GM12872 (cell line): ENCODE results near the gene FBLN2.

Source experiments
- CTCF ChIP-seq: IDR thresholded peaks from 3 replicates; pipeline ENCODE4 v1.5.1; 2011; ENCODE audit warnings: low read depth, mild to moderate bottlenecking, low read length, moderate library complexity; ENCODE audit not compliant: insufficient read depth

Gene FBLN2

DNA sequence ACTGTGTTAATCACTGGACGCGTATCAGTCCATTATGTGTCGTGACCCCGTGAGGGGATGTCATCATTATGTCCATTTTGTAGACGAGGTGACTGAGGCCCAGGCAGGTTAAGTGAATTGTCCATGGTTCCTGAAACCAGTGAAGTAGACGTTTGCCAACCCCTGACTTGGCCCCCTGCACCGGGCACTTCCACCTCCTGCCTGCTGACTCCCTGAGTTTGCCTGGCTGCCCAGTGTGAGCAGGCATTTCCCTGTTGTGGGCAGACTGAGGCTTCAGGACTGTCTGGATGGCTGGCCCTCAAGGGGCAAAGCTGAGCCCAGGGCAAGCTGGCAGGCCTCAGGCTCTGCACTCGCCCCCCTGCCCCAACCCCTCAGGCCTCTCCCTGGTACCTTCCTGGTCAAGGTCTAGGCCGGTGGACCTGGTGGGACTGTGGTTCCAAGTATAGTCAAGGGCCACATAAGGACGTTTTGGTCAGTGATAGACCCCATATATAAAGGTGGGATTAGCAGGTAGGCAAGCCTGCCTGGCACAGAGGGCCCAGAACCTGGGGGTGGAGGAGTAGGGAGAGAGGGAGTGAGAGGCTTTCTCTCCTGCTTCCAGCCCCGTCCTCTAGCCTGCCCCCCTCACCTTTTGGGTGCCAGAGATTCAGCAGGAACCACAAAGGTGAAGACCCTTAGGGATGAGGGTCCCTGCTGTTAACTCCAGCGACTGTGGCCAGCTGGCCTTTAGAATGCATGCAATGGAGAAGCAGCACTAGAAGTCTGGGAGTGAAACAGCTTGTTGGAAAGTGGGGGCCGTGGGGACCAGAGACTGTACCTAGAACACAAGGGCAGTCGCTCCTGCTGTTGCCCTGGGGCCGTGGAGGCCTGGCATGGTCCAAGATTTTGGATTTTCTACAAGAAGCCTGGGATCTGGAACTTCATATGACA is 34.6 kb downstream of the FBLN2 start:
- TF ChIP-seq CTCF: no peak

- TF ChIP-seq CTCF: no peak
Observed at GRCh38 chr3:13584427-13584891, 35.5 kb downstream of the FBLN2 start.

DNA sequence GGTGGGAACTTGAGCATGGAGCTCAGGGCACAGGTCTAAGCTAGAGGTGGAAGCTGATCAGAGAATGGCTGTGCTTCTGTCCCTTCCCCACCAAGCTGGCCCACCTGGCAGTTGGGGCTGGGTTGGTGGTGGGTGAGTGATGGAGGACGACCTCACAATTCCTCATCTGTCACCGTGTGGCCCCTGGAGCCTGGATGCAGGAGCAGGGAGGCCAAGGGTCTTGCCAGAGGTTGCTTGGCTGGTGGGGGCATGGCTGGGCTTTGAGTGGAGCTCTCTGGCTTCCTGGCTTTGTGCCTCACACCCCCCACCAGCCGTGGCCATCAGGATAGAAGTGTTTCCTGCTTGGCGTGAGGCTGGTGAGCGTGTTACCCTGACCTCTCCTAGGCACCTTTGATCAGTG is 36.0 kb downstream of the FBLN2 start:
- no peak for TF ChIP-seq CTCF

DNA sequence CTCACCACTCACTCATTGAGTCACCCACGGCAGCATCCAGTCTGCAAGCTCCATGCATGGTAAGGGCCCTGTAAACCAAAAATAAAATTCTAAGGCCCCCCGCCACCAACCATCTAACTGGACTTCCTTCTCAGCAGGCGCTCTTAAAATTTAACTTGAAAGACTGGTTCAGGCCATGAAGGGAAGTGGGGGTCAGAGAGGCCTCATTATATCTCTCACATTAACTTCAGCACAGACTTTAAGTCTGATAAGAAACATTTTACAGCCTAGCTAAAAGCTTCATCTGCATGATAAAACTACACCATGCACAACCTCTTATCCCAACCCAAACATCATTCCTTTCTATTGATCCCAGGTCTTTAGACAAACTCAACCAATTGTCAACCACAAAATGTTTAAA is 38.5 kb downstream of the FBLN2 start:
- TF ChIP-seq CTCF: no peak

DNA sequence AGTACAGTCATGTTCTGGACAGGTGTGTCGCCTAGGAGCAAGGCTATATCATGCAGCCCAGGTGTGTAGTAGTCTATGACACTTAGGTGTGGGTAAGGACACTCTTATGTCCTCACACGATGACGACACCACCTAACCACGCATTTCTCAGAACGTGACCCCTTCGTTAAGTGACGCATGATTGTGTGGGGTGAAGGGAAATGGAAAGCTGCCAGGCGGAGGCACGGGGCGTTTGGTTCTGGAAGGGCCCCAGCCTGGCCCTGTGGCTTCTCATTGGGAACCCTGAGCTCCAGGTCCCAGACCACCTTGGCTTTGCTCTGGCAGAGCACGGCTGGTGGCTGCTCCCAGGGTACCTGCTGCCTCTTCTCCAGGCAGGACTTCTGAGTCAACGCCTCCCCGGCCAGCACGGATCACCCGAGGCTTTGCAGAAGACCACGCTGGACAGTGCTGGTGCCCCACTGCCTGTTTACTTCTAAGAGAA is 39.3 kb downstream of the FBLN2 start:
- TF ChIP-seq CTCF: no peak

- TF ChIP-seq CTCF: no peak
Observed at GRCh38 chr3:13588993-13589392, 40.1 kb downstream of the FBLN2 start.

DNA sequence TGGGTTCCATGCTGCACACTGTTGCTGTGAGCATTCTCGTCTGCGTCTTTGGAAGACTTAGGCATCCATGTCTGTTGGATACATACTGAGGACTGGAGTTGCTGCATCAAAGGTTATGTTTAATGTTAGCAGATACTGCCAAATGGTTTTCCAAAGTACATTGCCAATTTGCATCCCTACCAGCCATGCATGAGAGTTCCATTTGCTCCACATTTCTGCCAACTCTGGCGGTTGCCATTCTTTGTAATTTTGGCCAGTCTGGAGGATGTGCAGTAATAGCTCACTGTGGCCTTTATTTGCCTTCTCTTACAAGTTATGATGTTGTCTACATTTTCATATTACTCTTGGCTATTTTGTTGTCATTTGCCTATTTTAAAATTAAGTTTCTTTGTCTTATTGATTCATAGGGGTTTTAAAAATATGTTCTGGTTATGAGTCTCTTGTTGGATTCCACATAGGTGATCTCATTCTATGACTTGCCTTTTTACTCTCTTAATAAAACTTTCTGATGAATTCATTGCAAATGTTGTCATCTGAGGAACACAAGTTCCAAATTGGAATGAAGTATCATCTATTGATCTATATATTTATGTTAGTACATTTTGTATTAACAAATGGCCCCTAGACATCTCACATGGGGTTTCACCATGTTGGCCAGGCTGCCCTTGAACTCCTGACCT is 42.1 kb downstream of the FBLN2 start:
- TF ChIP-seq CTCF: no peak
